Nephron (organoid): ENCODE results near the gene ZNF761.
A peak's percentile ranks its signal among the peaks of the same experiment; 100 is the strongest.

ENCODE experiments used
- H3K27ac Mint-ChIP-seq, 3 experiments: 2 replicates each; pipeline ENCODE4 v1.8.0; 2020; ENCODE audit warnings: mixed read lengths in 3 of 3, mild to moderate bottlenecking in 2 of 3, moderate library complexity in 1 of 3
- H3K27me3 Mint-ChIP-seq: 2 replicates; pipeline ENCODE4 v1.8.0; 2021; ENCODE audit warnings: low read depth, mild to moderate bottlenecking, moderate library complexity, mixed read lengths
- H3K36me3 Mint-ChIP-seq: 2 replicates; pipeline ENCODE4 v1.8.0; 2020; ENCODE audit warnings: low read depth, mixed read lengths
- H3K4me1 Mint-ChIP-seq: 2 replicates; pipeline ENCODE4 v1.8.0; 2020; ENCODE audit warnings: mixed read lengths
- H3K4me3 Mint-ChIP-seq, 3 experiments: 2 replicates each; pipeline ENCODE4 v1.8.0; 2020; ENCODE audit warnings: mild to moderate bottlenecking in 3 of 3, mixed read lengths in 3 of 3, moderate library complexity in 2 of 3
- H3K9me3 Mint-ChIP-seq: 2 replicates; pipeline ENCODE4 v1.8.0; 2020; ENCODE audit warnings: mixed read lengths
- TF ChIP-seq, protein P1 (sequence below), 3 experiments: fragments of 200-600 bp; sonication (generic); IDR thresholded peaks; one replicate each; pipeline ENCODE4 v1.5.0; 2021; ENCODE audit warnings: antibody characterized with exemption in 3 of 3; ENCODE audit not compliant: unreplicated experiment in 3 of 3

The ZNF761 gene

DNA sequence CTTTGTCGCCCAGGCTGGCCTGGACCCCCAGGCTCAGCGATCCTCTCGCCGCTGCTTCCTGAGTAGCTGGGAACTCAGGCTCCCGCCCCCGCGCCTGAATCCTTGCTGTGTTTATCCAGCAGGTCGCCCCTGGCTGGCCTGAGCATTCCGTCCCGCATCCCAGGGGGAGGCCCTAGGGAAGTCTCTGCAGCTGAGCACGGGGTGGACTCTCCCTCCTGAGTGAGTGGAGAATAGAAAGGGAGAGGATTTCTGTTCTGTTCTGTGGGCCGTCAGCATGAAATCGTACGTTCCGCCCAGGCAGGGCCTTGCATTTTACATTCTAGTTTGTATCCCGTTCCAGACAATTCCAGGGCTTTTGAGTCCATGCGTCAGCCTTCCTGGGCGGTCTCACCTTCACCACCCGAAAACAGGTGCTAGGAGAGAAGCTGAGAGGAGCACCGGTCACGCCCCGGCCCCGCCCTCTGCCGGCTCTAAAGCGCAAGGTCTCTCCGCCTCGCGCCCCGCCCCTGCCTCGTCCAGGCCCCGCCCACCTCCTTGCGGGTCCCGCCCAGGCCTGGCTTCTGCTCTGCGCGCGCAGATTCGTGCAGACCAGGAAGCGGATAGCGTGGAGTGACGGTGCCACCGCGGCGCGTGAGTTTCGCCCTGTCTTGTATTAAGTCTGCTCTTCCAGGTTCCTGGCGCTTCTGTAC is at the start of gene ZNF761:
Gene ZNF761 (plus strand): TSS at position 586 of the 689 bp plus-strand sequence. CDS start 15,285 bp downstream, outside the sequence.
- Mint-ChIP-seq H3K9me3 (no peaks in the 10 kb centered on the region), H3K27ac (peak within 1 kb of the TSS; percentile 88 to 99 (median 97)), H3K4me1 (peaks cover 21% of the 10 kb centered on the region), H3K4me3 (peak within 1 kb of the TSS; percentile 86 to 90 (median 89)), H3K27me3 (no peaks in the 10 kb centered on the region), H3K36me3 (peaks cover 28% of the 10 kb centered on the region)
- TF ChIP-seq, protein P1, sequence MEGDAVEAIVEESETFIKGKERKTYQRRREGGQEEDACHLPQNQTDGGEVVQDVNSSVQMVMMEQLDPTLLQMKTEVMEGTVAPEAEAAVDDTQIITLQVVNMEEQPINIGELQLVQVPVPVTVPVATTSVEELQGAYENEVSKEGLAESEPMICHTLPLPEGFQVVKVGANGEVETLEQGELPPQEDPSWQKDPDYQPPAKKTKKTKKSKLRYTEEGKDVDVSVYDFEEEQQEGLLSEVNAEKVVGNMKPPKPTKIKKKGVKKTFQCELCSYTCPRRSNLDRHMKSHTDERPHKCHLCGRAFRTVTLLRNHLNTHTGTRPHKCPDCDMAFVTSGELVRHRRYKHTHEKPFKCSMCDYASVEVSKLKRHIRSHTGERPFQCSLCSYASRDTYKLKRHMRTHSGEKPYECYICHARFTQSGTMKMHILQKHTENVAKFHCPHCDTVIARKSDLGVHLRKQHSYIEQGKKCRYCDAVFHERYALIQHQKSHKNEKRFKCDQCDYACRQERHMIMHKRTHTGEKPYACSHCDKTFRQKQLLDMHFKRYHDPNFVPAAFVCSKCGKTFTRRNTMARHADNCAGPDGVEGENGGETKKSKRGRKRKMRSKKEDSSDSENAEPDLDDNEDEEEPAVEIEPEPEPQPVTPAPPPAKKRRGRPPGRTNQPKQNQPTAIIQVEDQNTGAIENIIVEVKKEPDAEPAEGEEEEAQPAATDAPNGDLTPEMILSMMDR (IDR thresholded peaks at IDR 0.05; ENCODE audit: unreplicated experiment in 3 of 3) = peak; percentile 35 to 49 (median 40)

DNA sequence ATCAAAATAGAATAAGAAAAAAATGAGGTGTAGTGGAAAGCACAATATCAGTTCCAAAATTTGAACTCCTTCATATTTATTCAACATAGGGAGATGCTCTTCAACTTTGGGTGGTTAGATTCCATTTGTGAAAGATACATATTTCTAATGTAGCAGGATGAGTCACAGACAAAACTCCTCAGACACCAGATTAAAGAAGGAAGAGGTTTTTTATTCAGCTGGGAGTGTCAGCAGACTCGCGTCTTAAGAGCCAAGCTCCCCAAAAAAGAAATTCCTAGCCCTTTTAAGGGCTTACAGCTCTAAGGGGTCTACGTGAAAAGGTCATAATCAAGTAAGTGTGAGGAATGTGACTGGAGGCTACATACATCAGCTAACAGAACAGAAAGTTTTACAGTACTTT is 43.6 kb upstream of the ZNF761 start:
- Mint-ChIP-seq H3K9me3 (peaks cover 39% of the 10 kb centered on the region), H3K27me3 (no peaks in the 10 kb centered on the region), H3K4me3 (no peak overlapping the region), H3K36me3 (peaks cover 48% of the 10 kb centered on the region), H3K4me1 (peaks cover 13% of the 10 kb centered on the region), H3K27ac (peak overlapping the region in 2 of 3 experiments; percentile 5 to 59)
- TF ChIP-seq, protein P1 (IDR thresholded peaks at IDR 0.05; ENCODE audit: unreplicated experiment in 3 of 3) = no peak

DNA sequence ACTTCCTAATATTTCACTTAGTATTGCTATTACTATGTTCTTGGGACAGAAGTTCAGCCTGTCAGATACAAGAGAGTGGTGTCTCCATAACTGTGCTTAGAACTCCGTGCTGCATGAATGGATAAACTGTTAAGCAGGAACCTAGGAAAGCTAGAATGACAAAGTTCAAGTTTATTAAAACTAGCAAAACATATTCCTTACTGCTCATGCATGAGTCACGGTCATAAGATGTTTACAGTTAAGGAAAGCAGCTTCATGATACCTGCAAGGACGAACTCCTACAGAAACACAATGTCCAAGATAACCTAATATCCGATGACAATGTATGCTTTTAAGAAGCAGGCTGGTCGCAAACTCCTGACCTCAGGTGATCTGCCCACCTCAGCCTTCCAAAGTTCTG is 42.9 kb upstream of the ZNF761 start:
- peaks cover 40% of the 10 kb centered on the region for H3K36me3 Mint-ChIP-seq

DNA sequence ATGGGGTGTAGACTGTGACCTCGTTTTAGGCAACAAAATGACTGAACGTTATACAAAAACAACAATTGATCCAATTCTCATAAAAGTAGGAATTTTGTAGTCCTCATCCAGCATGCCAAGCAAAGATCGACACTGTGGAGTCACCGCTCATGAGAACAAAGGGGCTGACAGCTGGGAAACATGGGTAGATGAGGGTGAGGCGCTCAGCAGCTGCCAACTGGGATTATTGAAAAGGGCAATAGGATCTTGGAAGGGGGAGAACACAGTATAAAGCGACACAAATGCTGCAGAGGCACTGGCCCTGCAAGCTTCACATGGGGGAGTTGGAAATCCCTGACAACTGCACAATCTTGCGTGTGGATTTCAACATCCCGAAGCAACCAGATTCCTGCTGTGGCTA is 42.2 kb upstream of the ZNF761 start:
- H3K4me3 Mint-ChIP-seq = peak overlapping the region in 2 of 3 experiments; percentile 49 to 76
- no peaks in the 10 kb centered on the region for H3K27me3 Mint-ChIP-seq

More for the DNA sequence above, 42.9 kb upstream of the ZNF761 start:
- peaks cover 13% of the 10 kb centered on the region for H3K4me1 Mint-ChIP-seq
- TF ChIP-seq, protein P1 (IDR thresholded peaks at IDR 0.05; ENCODE audit: unreplicated experiment in 3 of 3) = no peak
- H3K4me3 Mint-ChIP-seq = no peak overlapping the region
- H3K27ac Mint-ChIP-seq = peak overlapping the region in 2 of 3 experiments; percentile 86 to 94
- H3K9me3 Mint-ChIP-seq = peaks cover 33% of the 10 kb centered on the region
- no peaks in the 10 kb centered on the region for H3K27me3 Mint-ChIP-seq

DNA sequence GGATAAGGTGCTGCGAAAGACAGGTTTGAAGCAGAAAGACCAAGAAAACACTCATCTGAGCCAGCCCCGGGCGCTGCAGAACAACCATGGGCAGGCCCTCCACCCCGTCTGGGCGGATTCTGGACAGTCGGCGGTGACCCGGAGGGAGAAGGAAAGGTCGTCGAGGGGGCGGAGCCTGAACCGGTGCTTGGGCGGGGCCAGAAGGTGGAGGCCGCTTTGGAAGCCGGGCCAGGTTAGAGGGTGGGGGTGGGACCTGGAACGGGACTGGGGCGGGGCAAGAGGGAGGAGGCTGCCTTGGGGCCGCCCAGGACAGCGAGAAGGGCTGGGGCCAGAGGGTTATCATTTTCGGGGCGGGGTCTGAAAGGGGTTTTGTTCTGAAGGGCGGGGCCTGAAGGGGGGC is 41.8 kb upstream of the ZNF761 start:
- Mint-ChIP-seq H3K9me3 (peaks cover 28% of the 10 kb centered on the region), H3K4me1 (peaks cover 20% of the 10 kb centered on the region), H3K27ac (peak overlapping the region; percentile 86 to 94 (median 89)), H3K27me3 (no peaks in the 10 kb centered on the region), H3K4me3 (peak overlapping the region in 2 of 3 experiments; percentile 49 to 76), H3K36me3 (peaks cover 29% of the 10 kb centered on the region)
- TF ChIP-seq, protein P1 (IDR thresholded peaks at IDR 0.05; ENCODE audit: unreplicated experiment in 3 of 3) = no peak

More for the DNA sequence above, 42.2 kb upstream of the ZNF761 start:
- H3K27ac Mint-ChIP-seq = peak overlapping the region; percentile 86 to 94 (median 89)
- TF ChIP-seq, protein P1 (IDR thresholded peaks at IDR 0.05; ENCODE audit: unreplicated experiment in 3 of 3) = no peak
- peaks cover 34% of the 10 kb centered on the region for H3K36me3 Mint-ChIP-seq
- H3K4me1 Mint-ChIP-seq = peaks cover 16% of the 10 kb centered on the region
- H3K9me3 Mint-ChIP-seq = peaks cover 32% of the 10 kb centered on the region
